GM10266 (cell line): ENCODE data around the gene OR2F2.

Experiments used
- DNase-seq: peaks from one replicate; pipeline ENCODE4 v3.0.0; 2012; ENCODE audit errors: extremely low spot score
- TF ChIP-seq, protein P1 (sequence below): IDR thresholded peaks from 2 replicates; pipeline ENCODE4 v1.5.1; 2012; ENCODE audit warnings: mild to moderate bottlenecking, low read depth; ENCODE audit not compliant: control insufficient read depth, insufficient read depth; ENCODE audit errors: missing control alignments

Gene OR2F2, protein sequence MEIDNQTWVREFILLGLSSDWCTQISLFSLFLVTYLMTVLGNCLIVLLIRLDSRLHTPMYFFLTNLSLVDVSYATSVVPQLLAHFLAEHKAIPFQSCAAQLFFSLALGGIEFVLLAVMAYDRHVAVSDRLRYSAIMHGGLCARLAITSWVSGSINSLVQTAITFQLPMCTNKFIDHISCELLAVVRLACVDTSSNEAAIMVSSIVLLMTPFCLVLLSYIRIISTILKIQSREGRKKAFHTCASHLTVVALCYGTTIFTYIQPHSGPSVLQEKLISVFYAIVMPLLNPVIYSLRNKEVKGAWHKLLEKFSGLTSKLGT

DNA sequence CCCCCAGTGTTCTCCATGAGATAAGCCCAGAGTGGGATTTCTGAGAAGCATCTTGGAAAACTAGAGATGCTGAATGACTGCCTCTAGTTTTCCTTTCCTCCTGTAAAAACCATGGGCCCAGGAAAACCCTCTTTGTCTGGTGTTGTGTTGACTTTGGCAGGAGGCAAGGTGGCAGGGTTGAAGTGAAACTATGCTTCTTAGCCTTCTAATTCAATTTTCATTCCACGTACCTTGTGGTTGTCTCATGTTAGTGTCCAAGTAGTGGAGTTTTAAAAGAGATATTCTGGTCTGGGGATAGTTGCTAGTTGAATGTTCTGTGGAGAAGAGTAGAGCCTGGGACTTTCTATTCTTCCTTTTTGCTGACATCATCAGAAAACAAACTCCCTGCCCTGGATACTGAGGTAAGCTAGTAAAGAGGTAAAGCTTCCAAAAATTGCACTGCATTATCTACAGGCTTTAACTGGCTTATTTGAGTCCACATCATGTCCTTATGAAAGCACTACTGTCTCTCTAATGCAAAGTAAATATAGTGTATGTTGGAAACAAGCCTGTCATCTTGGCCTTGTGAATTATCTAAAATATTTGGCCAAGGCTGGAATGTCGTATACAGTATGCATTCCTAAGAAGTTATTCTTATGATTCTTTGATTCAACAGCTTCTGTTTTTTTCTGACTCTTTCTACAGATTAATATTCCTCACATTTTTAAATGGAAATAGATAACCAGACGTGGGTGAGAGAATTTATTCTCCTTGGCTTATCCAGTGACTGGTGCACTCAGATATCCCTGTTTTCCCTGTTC, at the start of gene OR2F2:
Gene OR2F2 (plus strand): TSS at position 708 of the 800 bp plus-strand sequence. CDS start 0 bp downstream, at position 708.
- DNase-seq, result no peak
- TF ChIP-seq, protein P1, sequence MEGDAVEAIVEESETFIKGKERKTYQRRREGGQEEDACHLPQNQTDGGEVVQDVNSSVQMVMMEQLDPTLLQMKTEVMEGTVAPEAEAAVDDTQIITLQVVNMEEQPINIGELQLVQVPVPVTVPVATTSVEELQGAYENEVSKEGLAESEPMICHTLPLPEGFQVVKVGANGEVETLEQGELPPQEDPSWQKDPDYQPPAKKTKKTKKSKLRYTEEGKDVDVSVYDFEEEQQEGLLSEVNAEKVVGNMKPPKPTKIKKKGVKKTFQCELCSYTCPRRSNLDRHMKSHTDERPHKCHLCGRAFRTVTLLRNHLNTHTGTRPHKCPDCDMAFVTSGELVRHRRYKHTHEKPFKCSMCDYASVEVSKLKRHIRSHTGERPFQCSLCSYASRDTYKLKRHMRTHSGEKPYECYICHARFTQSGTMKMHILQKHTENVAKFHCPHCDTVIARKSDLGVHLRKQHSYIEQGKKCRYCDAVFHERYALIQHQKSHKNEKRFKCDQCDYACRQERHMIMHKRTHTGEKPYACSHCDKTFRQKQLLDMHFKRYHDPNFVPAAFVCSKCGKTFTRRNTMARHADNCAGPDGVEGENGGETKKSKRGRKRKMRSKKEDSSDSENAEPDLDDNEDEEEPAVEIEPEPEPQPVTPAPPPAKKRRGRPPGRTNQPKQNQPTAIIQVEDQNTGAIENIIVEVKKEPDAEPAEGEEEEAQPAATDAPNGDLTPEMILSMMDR, result no peak

DNA sequence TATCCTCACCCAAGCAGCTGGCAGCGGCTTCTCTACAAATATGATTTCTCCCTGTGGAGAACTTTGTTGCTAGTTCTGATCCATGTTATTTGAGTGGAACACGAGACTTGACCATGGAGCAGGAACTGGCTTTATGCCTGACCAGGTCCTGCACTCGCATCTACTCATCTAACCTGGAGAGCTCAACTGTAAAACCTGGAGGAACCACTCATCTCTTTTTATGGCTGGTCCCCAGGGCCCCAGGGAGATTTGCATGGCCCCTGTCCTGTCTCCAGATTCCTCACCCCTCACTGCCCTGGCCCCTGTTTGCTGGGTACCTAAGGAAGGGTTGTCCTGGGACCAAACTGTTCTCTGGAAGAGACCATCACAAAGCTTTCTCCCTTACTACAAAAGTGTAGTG, 49.1 kb upstream of the OR2F2 start:
- TF ChIP-seq, protein P1, result no peak
- DNase-seq, result no peak

DNA sequence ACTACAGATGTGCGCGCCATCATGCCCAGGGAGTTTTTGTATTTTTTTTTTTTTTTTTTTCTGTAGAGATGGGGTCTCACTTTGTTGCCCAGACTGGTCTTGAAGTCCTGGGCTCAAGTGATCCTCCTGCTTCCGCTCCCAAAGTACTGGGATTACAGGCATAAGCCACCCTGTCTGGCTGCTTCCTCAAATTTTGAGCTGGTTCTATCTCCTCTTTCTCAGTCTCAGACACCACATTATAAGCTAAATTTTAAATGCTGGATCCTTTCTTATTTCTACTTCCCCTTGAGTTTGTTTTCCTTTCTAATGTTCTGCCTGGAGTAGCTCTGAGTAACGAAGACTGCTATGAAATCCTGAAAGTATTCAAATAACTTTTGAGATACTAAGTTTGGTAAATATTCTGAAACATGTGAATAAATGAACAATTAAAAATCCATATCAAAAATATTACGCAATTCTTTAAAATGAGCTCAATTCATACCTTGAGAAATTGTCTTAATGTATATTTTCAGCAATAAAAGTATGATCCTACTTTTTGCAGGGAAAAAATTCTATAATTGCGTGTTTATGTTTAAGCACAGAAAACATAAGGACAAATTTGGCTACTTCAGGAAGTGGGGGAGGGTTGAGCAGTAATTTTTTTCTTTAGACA, 48.1 kb upstream of the OR2F2 start:
- TF ChIP-seq, protein P1, result no peak
- no peak for DNase-seq

DNA sequence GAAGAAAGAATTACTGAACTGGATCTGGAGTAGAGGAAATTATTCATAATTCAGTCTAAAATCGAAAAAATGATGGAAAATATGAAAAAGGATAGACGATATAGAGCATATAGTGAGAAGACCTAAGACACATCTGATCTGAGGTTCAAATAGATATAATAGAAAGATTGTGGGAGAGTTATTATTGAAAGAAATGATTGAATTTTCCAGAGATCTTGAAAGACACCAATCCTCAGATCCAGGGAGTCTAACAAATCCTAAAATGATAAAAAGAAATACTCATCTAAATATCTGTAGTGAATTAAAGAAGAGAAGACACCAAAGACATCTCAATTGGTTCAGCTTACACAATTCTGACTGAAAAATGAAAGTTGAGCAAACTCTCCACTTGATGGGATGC, 46.0 kb upstream of the OR2F2 start:
- DNase-seq, result no peak
- TF ChIP-seq, protein P1, result no peak

DNA sequence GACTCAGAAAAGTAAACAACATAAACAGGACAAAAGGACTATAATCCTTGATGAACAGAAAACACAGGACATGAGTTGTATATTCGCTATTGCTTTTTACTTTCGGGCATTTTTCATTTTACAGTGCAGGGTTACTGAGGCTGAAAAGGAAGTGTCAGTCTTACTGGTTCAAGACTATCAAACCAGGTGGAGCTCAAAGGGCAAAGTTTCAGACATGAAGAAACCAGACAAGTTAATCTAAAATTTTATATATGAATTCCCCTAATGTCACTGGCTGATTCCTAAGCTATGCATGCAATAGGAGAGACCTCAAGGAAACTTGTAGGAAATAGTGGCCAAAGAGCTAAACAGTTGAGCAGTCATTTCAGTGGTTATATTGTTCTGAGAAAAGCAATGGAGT, 44.5 kb upstream of the OR2F2 start:
- DNase-seq, result no peak
- TF ChIP-seq, protein P1, result no peak

DNA sequence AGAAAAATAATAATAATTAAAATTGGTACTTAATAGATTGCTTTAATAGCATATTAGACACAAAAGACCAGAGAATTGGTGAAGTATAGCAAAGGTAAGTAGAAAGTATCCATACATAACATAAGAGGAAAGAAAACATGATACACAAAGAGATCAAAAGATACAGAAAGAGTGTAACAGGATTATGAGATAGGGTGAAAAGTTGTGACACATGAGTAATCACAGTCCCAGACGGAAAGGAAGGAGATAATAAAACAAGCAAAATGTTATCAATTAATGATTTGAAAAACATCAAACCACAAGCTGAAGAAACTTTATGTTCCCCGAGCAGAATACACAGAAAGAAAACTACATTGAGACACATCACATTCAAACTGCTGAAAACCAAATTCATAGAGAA, 43.6 kb upstream of the OR2F2 start:
- no peak for DNase-seq

More for the DNA sequence above, 43.6 kb upstream of the OR2F2 start:
- TF ChIP-seq, protein P1, result no peak
